GM21737 (cell line): ENCODE measurements around the gene BBS9.
"Not testable (repeated sequence)": the region's sequence is repeated elsewhere in the genome, so short reads cannot be mapped to it uniquely, and the experiment has no call there.

ENCODE experiments used
- ATAC-seq: cut with Tn5 transposase; IDR thresholded peaks from one replicate; pipeline ENCODE4 v1.9.1; 2021; ENCODE audit warnings: mild to moderate bottlenecking, moderate library complexity; ENCODE audit not compliant: unreplicated experiment

BBS9 gene

DNA sequence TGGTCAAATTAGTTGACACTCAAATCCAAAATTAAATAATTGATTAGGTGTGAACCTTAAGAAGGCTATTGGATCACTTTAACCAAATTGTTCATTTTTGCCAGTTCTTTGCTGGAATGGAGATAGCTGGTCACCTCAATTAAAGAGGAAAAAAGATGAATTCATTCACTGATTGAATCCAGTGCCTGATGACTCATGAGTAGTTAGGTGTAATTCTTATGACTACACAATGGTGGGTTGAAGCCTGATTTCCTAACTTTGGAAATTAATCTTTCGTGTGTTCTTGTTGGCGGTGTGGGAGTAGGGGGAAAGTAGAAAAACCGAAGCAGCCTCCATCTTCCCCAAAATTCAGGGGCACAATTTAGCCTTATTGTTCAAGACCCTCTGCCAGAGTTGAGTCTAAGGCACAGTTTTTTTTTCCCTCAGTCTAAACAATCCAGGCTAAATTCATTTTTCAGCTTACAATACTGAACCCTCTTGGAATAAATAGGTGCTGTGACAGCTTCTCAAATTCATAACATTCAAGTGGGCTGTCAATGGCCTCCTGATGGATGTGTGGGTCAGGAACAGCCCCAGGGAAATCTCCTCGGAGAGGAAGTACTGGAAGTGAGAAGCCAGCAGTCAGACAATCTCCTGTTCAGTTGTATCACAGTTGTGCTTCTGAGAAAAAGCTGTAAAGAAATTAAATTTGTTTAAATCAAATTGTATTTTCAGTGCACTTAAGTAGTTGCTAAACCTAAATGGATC is 356.6 kb downstream of the BBS9 start:
- ATAC-seq, result no peak

DNA sequence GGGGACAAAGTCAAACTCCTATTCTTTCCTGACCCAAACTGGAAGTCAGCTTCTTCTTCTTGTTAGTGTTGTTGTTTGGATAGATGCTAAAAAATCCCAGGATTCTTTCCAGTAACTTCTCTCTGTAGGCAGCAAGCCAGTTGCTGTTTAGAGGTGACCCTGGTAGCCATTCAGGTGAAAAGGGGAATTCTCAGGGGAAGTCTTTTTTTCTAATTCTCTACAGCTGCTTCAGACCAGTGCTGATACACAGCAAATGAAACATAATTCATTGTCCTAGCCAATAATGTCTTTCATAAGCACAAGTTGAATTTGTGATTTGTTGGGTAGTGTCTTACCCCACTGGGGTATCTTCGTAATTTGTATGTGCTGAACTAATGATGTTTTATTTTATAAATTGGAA is 357.3 kb downstream of the BBS9 start:
- no peak for ATAC-seq

DNA sequence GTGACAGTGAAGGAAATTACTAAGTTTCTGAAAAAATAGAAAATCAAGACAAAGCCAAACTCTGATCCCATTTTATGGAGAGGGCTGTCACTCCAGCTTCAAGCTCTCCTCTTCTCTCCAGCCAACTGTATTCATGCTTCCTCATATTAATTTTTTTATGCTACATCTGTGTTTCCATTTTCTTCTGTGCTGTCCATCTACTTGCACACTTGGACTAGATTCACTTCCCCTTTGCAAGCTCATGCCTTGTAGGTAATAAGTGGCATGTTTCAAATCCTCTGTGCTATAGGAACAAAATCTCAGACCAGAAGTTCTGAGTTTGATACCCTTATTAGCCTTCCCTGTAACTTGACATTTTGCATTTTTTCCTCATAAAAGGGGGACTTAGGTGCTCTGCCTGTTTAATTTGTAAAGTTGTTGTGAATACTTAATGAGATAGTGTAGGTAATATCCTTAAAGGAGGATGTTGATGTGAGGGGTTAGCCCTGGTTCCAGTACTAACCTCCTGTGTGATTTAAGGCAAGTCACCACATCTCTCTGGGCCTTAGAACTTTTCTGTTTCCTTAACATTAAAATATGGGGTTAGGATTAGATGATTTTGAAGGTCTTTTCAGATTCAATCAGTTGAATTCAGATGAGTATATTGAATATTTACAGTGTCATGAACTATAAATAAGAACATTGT is 358.8 kb downstream of the BBS9 start:
- ATAC-seq, result no peak

GRCh38 chr7:33494474-33494873 is 365.1 kb downstream of the BBS9 start:
- no peak for ATAC-seq

- no peak for ATAC-seq
These were observed 365.8 kb downstream of the BBS9 start for GRCh38 chr7:33495207-33495606.

- ATAC-seq, result no peak
These were observed 367.7 kb downstream of the BBS9 start for GRCh38 chr7:33497051-33497450.

DNA sequence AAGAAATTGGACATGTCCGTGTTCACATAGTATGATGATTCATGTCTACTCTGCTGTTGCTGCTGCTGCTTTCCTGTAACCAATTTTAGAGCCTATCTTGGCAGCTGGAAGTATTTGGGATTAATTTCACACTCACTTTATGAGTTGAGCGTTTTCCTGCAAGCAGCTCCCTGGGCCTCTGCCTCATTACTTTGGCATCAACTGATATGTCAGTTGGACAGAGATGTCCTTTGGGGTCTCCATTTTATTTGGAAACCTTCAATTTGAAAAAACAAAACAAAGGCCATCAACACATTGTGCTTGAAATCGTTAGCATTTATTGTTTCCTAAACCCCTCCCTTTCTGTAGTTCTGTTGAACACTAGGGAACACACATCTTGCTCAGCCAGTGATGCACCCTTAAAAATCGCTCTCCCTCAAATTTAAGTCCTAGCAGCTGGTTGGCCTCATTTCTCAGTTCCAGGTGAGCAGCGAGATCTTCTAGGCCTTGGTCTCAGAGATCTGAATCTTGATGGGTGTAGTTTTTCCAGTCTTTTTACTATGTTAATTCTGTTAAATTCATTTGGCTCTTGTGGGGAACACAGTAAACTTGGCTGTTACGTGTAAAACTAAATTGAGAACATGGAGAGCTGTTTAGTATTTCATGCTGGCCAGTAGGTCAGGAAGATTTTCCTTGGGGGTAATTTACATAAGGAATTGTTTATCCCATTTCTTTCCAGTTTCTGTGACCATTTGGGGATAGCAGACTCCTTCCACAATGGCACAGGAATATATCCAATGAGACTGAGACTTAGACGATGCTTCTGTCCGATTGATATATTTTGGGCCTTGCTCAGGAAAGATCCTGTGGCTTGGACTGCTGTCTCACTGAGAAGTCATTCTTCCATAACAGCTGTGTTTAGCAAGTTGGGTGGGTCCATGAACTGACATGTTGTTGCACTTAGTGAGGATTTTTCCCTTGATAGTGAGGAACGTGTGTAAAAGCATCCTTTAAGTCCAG is 371.6 kb downstream of the BBS9 start:
- ATAC-seq, result no peak

DNA sequence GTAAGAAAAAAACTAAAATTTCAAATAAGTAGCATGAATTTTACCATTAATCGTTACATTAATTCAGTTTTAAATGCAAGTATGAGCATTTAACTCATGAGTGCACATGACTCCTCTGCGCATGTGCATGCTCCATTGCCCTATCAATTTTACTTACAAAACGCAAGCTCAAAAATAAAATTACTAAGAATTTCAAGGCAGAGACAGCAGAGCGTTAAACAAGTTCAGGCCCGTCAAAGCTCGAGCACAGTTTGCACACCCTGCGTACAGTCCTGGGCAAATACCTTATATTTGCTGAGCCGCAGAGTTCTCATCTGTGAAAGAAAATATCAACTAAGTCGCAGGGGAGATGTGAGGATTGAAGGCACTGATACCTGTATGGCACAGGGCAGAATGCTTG is 373.6 kb downstream of the BBS9 start:
- no peak for ATAC-seq

- ATAC-seq, result no peak
These were observed 374.4 kb downstream of the BBS9 start for GRCh38 chr7:33503736-33504135.

DNA sequence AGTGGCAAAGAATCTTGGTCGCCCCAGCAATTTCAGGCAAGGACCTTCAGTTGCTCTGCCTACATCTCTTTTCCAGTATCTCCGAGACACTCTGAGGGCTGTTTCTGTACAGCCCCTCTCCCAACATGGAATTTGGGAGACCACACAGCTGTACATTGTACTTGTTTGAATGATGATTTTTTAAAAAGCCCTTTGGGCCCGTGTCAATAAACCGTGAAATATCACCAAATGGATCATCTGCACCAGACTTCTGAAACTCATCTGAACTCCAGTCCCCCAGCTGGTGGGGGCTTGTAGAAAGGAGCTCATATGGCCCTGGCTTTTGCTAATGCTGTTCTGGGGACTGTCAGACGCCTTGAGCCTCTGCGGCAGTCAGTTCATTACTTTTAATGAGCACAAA is 374.9 kb downstream of the BBS9 start:
- no peak for ATAC-seq

DNA sequence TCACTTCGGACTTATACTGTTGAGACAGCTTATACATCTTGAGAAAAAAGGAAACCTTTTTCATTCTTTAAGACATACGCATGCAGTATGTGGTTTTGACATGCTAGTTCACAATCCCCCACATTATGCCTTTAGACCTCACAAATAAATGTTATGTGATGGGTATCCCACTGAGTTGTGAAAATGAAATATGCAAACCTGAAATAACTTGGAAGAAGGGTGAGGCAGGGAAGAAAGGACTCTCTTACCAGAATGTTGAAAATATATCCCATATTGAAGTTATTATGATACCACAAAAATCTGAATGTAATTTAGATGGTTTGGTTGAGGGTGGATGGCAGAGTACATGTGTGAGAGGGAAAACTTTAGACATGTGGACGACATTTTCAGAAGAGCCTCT is 379.8 kb downstream of the BBS9 start:
- ATAC-seq, result no peak

GRCh38 chr7:33511778-33512177 is 382.4 kb downstream of the BBS9 start:
- ATAC-seq, result no peak

- no peak for ATAC-seq
These were observed 387.2 kb downstream of the BBS9 start for GRCh38 chr7:33516568-33516967.

GRCh38 chr7:33517191-33517590 is 387.8 kb downstream of the BBS9 start:
- no peak for ATAC-seq

DNA sequence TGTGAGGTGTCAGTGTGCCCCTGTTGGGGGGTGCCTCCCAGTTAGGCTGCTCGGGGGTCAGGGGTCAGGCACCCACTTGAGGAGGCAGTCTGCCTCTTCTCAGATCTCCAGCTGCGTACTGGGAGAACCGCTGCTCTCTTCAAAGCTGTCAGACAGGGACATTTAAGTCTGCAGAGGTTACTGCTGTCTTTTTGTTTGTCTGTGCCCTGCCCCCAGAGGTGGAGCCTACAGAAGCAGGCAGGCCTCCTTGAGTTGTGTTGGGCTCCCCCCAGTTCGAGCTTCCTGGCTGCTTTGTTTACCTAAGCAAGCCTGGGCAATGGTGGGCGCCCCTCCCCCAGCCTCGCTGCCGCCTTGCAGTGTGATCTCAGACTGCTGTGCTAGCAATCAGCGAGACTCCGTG is 397.6 kb downstream of the BBS9 start:
- ATAC-seq, result not testable (repeated sequence)

GRCh38 chr7:33527613-33528012 is 398.2 kb downstream of the BBS9 start:
- ATAC-seq, result not testable (repeated sequence)

- no peak for ATAC-seq
These were observed 399.7 kb downstream of the BBS9 start for GRCh38 chr7:33529070-33529469.

DNA sequence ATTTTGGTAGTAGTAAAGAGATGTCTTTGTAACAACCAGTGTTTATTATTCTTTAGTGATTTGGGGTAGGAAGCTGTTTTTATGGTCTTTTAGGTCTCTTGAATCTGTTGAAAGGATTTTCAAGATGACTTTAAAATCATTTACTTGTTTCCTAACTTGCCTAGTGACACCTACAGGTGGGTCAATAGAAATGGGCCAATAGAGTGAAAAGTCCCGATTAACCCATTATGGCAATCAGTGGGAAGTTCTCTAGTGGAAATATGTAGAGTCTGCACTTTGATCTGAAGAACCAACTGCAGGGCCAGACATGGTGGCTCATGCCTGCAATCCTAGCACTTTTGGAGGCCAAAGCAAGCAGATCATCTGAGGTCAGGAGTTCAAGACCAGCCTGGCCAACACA is 401.3 kb downstream of the BBS9 start:
- ATAC-seq, result no peak

GRCh38 chr7:33531888-33532287 is 402.5 kb downstream of the BBS9 start:
- no peak for ATAC-seq

GRCh38 chr7:33534833-33535232 is 405.5 kb downstream of the BBS9 start:
- no peak for ATAC-seq

GRCh38 chr7:33535989-33536388 is 406.6 kb downstream of the BBS9 start:
- no peak for ATAC-seq
